ENCODE results near the gene TUBB4B. TPM values are rescaled to one million over a fixed set of nuclear protein-coding genes. Genes with fewer than 3 reads are reported as not detected.

The TUBB4B gene
- total RNA-seq, 1 donor from 2014 or later, result 245 TPM

GRCh38 chr9:137269231-137269772 lies 28.2 kb downstream of the TUBB4B start:
- H3K27me3 Mint-ChIP-seq, result no peaks in the 10 kb centered on the region
- no peak for DNase-seq (ENCODE audit: low spot score, unreplicated experiment)
- no peaks in the 10 kb centered on the region for H3K4me1 Mint-ChIP-seq (ENCODE audit: low read depth)
- no peak overlapping the region for H3K4me3 Mint-ChIP-seq (ENCODE audit: low read depth)
- no peaks in the 10 kb centered on the region for H3K9me3 Mint-ChIP-seq (ENCODE audit: low read depth)
- no peak for TF ChIP-seq CTCF (IDR thresholded peaks at IDR 0.05; ENCODE audit: unreplicated experiment)
- H3K27ac Mint-ChIP-seq, result no peak overlapping the region
- peaks cover 18% of the 10 kb centered on the region for H3K36me3 Mint-ChIP-seq (ENCODE audit: insufficient read depth)

- no peaks in the 10 kb centered on the region for H3K9me3 Mint-ChIP-seq (ENCODE audit: low read depth)
- no peaks in the 10 kb centered on the region for H3K27me3 Mint-ChIP-seq
- H3K27ac Mint-ChIP-seq, result no peak overlapping the region
- no peak overlapping the region for H3K4me3 Mint-ChIP-seq (ENCODE audit: low read depth)
- H3K4me1 Mint-ChIP-seq (ENCODE audit: low read depth), result peaks cover 6% of the 10 kb centered on the region
- DNase-seq (ENCODE audit: low spot score, unreplicated experiment), result no peak
- no peak for TF ChIP-seq CTCF (IDR thresholded peaks at IDR 0.05; ENCODE audit: unreplicated experiment)
- peaks cover 17% of the 10 kb centered on the region for H3K36me3 Mint-ChIP-seq (ENCODE audit: insufficient read depth)
These were observed 30.0 kb downstream of the TUBB4B start for GRCh38 chr9:137270929-137271695.

- Mint-ChIP-seq H3K4me1 (ENCODE audit: low read depth) (peaks cover 8% of the 10 kb centered on the region), H3K27ac (no peak overlapping the region), H3K36me3 (ENCODE audit: insufficient read depth) (peaks cover 17% of the 10 kb centered on the region), H3K27me3 (no peaks in the 10 kb centered on the region), H3K9me3 (ENCODE audit: low read depth) (no peaks in the 10 kb centered on the region), H3K4me3 (ENCODE audit: low read depth) (no peak overlapping the region)
- TF ChIP-seq CTCF (IDR thresholded peaks at IDR 0.05; ENCODE audit: unreplicated experiment), result no peak
- DNase-seq (ENCODE audit: low spot score, unreplicated experiment), result no peak
These were observed 30.6 kb downstream of the TUBB4B start for GRCh38 chr9:137271696-137272076.

- Mint-ChIP-seq H3K27me3 (no peaks in the 10 kb centered on the region), H3K9me3 (ENCODE audit: low read depth) (no peaks in the 10 kb centered on the region), H3K4me1 (ENCODE audit: low read depth) (peaks cover 13% of the 10 kb centered on the region), H3K4me3 (ENCODE audit: low read depth) (no peak overlapping the region), H3K27ac (no peak overlapping the region), H3K36me3 (ENCODE audit: insufficient read depth) (peaks cover 16% of the 10 kb centered on the region)
- no peak for TF ChIP-seq CTCF (IDR thresholded peaks at IDR 0.05; ENCODE audit: unreplicated experiment)
- no peak for DNase-seq (ENCODE audit: low spot score, unreplicated experiment)
These were observed 31.4 kb downstream of the TUBB4B start for GRCh38 chr9:137272241-137273094.

- H3K27me3 Mint-ChIP-seq, result no peaks in the 10 kb centered on the region
- TF ChIP-seq CTCF (IDR thresholded peaks at IDR 0.05; ENCODE audit: unreplicated experiment), result no peak
- no peaks in the 10 kb centered on the region for H3K9me3 Mint-ChIP-seq (ENCODE audit: low read depth)
- H3K27ac Mint-ChIP-seq, result no peak overlapping the region
- DNase-seq (ENCODE audit: low spot score, unreplicated experiment), result no peak
- H3K4me3 Mint-ChIP-seq (ENCODE audit: low read depth), result no peak overlapping the region
- peaks cover 14% of the 10 kb centered on the region for H3K36me3 Mint-ChIP-seq (ENCODE audit: insufficient read depth)
- peaks cover 16% of the 10 kb centered on the region for H3K4me1 Mint-ChIP-seq (ENCODE audit: low read depth)
These were observed 32.0 kb downstream of the TUBB4B start for GRCh38 chr9:137273095-137273490.
